ENCODE data around the gene UBE2H.

Gene UBE2H

GRCh38 chr7:129886167-129886817, 66.5 kb downstream of the UBE2H start:
- H3K4me3 ChIP-seq (ENCODE audit: low read depth, low read length), result no peak overlapping the region
- CTCF ChIA-PET, result interaction anchor here (0.6 to 1.2 kb wide), 2 partner anchors 58 to 63 kb away, joined by 3 to 4 read pairs; no protein-coding TSS in a partner anchor
- POLR2A ChIA-PET, result no interaction called here
- DNase-seq (ENCODE audit: low read depth, low spot score), result no peak
- TF ChIP-seq CTCF (IDR thresholded peaks at IDR 0.05; ENCODE audit: insufficient read depth, low read length, missing control alignments), result no peak

GRCh38 chr7:129884495-129884894, 68.3 kb downstream of the UBE2H start:
- no peak overlapping the region for H3K4me3 ChIP-seq (ENCODE audit: low read depth, low read length)
- no peak for DNase-seq (ENCODE audit: low read depth, low spot score)
- ChIA-PET CTCF (interaction anchor here (0.7 to 1.5 kb wide), 3 partner anchors 8 to 104 kb away, joined by 3 to 4 read pairs (median 3); no protein-coding TSS in a partner anchor), POLR2A (no interaction called here)
- no peak for TF ChIP-seq CTCF (IDR thresholded peaks at IDR 0.05; ENCODE audit: insufficient read depth, low read length, missing control alignments)

GRCh38 chr7:129883151-129883550, 69.6 kb downstream of the UBE2H start:
- POLR2A ChIA-PET, result no interaction called here

GRCh38 chr7:129882531-129882930, 70.2 kb downstream of the UBE2H start:
- H3K4me3 ChIP-seq (ENCODE audit: low read depth, low read length), result no peak overlapping the region
- DNase-seq (ENCODE audit: low read depth, low spot score), result no peak
- ChIA-PET POLR2A (no interaction called here), CTCF (no interaction called here)
- no peak for TF ChIP-seq CTCF (IDR thresholded peaks at IDR 0.05; ENCODE audit: insufficient read depth, low read length, missing control alignments)

More at GRCh38 chr7:129883151-129883550, 69.6 kb downstream of the UBE2H start:
- TF ChIP-seq CTCF (IDR thresholded peaks at IDR 0.05; ENCODE audit: insufficient read depth, low read length, missing control alignments), result no peak
- H3K4me3 ChIP-seq (ENCODE audit: low read depth, low read length), result no peak overlapping the region
- DNase-seq (ENCODE audit: low read depth, low spot score), result no peak
- CTCF ChIA-PET, result no interaction called here

GRCh38 chr7:129877146-129877792, 75.5 kb downstream of the UBE2H start:
- ChIA-PET CTCF (interaction anchor here (0.8 to 1.7 kb wide), 5 partner anchors 8 to 135 kb away, joined by 3 to 5 read pairs (median 3); no protein-coding TSS in a partner anchor), POLR2A (no interaction called here)
- no peak overlapping the region for H3K4me3 ChIP-seq (ENCODE audit: low read depth, low read length)
- no peak for DNase-seq (ENCODE audit: low read depth, low spot score)
- TF ChIP-seq CTCF (IDR thresholded peaks at IDR 0.05; ENCODE audit: insufficient read depth, low read length, missing control alignments), result no peak

- CTCF ChIA-PET, result interaction anchor here (0.6 to 1.4 kb wide), 6 partner anchors 9 to 533 kb away, joined by 3 to 6 read pairs (median 4); no protein-coding TSS in a partner anchor
- H3K4me3 ChIP-seq (ENCODE audit: low read depth, low read length), result no peak overlapping the region
- TF ChIP-seq CTCF (IDR thresholded peaks at IDR 0.05; ENCODE audit: insufficient read depth, low read length, missing control alignments), result no peak
- DNase-seq (ENCODE audit: low read depth, low spot score), result no peak
- POLR2A ChIA-PET, result interaction anchor here (0.6 to 1.3 kb wide), 2 partner anchors 9 to 20 kb away, joined by 3 read pairs; no protein-coding TSS in a partner anchor
Observed at GRCh38 chr7:129875745-129876411, 76.9 kb downstream of the UBE2H start.
